Cardiac fibroblast (primary cell): Measurements from ENCODE around the gene BCLAF3.

Source experiments
- DNase-seq, 2 donors: peaks; one replicate each; pipeline versions ENCODE4 v3.0.0 to v3.0.0-alpha.2; 2010; ENCODE audit warnings: low read depth in 2 of 2
- H3K4me3 ChIP-seq, 2 donors: replicated peaks in 1 of 2; 1 replicate in 1 of 2; 2 replicates in 1 of 2; pipeline ENCODE4 v1.5.1; 2011; ENCODE audit warnings: low read depth in 2 of 2, low read length in 2 of 2, mild to moderate bottlenecking in 2 of 2, moderate library complexity in 1 of 2
- CTCF ChIP-seq: IDR thresholded peaks from one replicate; pipeline ENCODE4 v1.5.1; 2011; ENCODE audit warnings: low read depth, mild to moderate bottlenecking, low read length, inconsistent platforms

Gene BCLAF3

GRCh38 chrX:19949340-19949739 is 41.5 kb downstream of the BCLAF3 start:
- DNase-seq: no peak
- H3K4me3 ChIP-seq: no peak overlapping the region
- TF ChIP-seq CTCF: no peak

GRCh38 chrX:19947612-19948011 is 43.2 kb downstream of the BCLAF3 start:
- no peak for TF ChIP-seq CTCF
- H3K4me3 ChIP-seq: no peak overlapping the region
- DNase-seq: no peak
